Cardiac muscle cell (in vitro differentiated cells and primary cell): Measurements from ENCODE around the gene NECTIN1. TPM values are rescaled to one million over a fixed set of nuclear protein-coding genes. Genes with fewer than 3 reads are reported as not detected.

ENCODE experiments used
- DNase-seq, 2 donors: peaks; one replicate each; pipeline versions ENCODE4 v3.0.0 to v3.0.0-alpha.2; 2010 to 2017; ENCODE audit warnings: low read depth in 1 of 2, low spot score in 1 of 2
- H3K27ac ChIP-seq: fragments of 200-600 bp; sonication (generic); 2 replicates; pipeline ENCODE4 v1.5.1; 2016
- H3K27me3 ChIP-seq: fragments of 200-600 bp; sonication (generic); 2 replicates; pipeline ENCODE4 v1.6.0; 2016; ENCODE audit warnings: control low read depth
- H3K36me3 ChIP-seq: fragments of 200-600 bp; sonication (generic); 2 replicates; pipeline ENCODE4 v1.5.1; 2016; ENCODE audit warnings: control low read depth
- H3K4me1 ChIP-seq: fragments of 200-600 bp; sonication (generic); 2 replicates; pipeline ENCODE4 v1.8.1; 2017; ENCODE audit warnings: low read depth, mild to moderate bottlenecking, mixed run types
- H3K4me3 ChIP-seq: fragments of 200-600 bp; sonication (generic); 2 replicates; pipeline ENCODE4 v1.5.1; 2016; ENCODE audit warnings: mild to moderate bottlenecking
- H3K9me3 ChIP-seq: fragments of 200-600 bp; sonication (generic); 2 replicates; pipeline ENCODE4 v1.5.1; 2017; ENCODE audit warnings: low read depth, mild to moderate bottlenecking, control low read depth
- polyA plus RNA-seq: library from polyadenylated mRNA; unstranded; fragments of >200 nt; fragmentation: Nextera tagmentation; extraction: Ambion mirVana; gene quantifications from 2 replicates; pipeline ENCODE4 v1.2.1, GENCODE V29; 2016
- total RNA-seq: library from RNA; depleted of rRNA; stranded (reverse); fragments of >200 nt; gene quantifications from 2 replicates; pipeline ENCODE4 v1.2.3, GENCODE V29; 2016
- TF ChIP-seq, protein P1 (sequence below): IDR thresholded peaks from 2 replicates; pipeline ENCODE4 v1.5.1; 2012; ENCODE audit warnings: low read depth, mild to moderate bottlenecking, low read length

Gene NECTIN1
- total and polyA plus RNA-seq, 2 experiments from 2014 or later: 5.2 to 9.1 TPM

DNA sequence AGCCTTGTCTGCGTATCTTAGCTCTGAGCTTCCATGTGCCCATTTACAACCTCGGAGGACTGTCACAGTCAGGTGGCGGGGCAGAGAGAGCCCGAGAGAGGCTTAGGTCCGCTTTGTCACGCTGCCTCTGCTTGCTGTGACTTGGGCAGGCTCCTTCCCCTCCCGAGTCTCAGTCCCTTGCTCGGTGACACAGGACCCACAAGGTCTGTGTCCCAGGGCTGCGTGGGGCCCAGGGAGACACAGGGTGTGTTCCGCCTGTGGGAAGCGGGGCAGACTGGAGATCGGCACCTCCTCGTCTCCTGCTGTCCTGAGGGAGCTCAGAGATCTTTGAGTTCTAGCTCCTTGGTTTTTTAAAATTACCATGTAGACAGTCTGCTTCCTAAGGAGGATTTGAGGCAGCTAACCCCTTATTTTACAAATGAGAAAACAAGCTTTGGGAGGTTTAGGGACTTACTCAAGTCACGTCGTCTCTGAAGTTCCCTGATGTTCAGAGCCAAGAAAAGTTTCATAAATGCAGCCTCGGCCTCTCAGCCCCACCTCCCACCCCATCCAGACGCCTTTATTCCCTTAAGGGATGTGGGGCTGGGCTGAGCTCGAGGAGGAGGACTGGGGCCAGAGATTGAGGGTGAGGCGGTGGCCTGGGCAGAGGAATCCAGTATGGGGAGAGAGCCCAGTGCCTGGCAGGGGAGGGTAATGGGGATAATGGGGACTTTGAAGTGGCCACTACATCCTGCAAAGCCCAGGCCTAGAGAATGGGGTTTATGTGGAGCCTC is 103.6 kb downstream of the NECTIN1 start:
- no peak overlapping the region for H3K4me3 ChIP-seq
- H3K36me3 ChIP-seq: no peaks in the 10 kb centered on the region
- H3K4me1 ChIP-seq: no peaks in the 10 kb centered on the region
- TF ChIP-seq, protein P1, sequence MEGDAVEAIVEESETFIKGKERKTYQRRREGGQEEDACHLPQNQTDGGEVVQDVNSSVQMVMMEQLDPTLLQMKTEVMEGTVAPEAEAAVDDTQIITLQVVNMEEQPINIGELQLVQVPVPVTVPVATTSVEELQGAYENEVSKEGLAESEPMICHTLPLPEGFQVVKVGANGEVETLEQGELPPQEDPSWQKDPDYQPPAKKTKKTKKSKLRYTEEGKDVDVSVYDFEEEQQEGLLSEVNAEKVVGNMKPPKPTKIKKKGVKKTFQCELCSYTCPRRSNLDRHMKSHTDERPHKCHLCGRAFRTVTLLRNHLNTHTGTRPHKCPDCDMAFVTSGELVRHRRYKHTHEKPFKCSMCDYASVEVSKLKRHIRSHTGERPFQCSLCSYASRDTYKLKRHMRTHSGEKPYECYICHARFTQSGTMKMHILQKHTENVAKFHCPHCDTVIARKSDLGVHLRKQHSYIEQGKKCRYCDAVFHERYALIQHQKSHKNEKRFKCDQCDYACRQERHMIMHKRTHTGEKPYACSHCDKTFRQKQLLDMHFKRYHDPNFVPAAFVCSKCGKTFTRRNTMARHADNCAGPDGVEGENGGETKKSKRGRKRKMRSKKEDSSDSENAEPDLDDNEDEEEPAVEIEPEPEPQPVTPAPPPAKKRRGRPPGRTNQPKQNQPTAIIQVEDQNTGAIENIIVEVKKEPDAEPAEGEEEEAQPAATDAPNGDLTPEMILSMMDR: no peak
- no peaks in the 10 kb centered on the region for H3K27me3 ChIP-seq
- peak in 1 of 2 donors; percentile 37 for DNase-seq
- H3K9me3 ChIP-seq: no peaks in the 10 kb centered on the region
- no peak overlapping the region for H3K27ac ChIP-seq

DNA sequence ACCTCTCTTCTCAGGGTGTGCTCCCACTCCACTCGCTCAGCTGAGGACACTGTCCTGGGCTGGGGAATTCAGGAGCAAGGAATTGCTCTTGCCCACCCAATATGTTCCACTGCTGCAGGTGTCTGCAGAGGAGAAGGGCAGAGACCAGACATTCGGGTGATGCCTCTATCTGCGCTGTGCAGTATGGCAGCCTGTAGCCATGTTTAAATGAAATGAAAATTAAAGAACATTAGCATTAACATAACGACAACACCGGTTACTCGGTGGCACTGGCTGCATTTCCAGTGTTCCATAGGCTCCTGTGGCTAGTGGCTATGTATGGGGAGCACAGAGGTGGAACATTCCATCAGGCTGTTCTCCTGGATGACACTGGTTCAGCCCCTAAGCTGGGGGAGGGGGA is 104.4 kb downstream of the NECTIN1 start:
- DNase-seq: no peak
- TF ChIP-seq, protein P1: no peak
- no peaks in the 10 kb centered on the region for H3K9me3 ChIP-seq
- no peaks in the 10 kb centered on the region for H3K36me3 ChIP-seq
- no peaks in the 10 kb centered on the region for H3K4me1 ChIP-seq
- H3K4me3 ChIP-seq: no peak overlapping the region
- H3K27ac ChIP-seq: no peak overlapping the region
- H3K27me3 ChIP-seq: no peaks in the 10 kb centered on the region

DNA sequence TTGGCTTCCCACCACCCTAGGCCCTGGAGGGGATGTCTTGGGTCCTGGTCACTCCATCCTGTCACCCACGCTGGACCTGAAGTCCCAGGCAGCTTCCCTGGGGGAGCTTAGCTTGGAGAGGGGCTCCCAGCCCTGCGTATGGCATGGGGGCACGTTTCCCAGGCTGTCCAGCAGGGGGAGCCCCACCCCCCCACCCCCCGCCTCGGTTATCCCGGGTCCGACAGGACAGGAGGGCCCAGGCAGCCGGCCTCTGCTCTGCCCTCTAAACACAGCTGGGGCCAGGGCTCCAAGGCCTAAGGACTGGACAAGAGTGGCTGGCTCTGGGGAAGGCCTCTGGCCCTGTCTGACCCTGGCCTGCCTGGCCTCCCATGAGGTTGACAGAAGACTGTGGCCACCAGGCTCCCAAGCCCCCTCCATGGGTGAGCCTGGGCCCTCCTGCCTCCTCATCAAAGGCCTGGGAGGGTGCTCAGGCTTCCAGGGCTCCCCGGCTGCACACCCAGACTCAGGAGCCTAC is 104.8 kb downstream of the NECTIN1 start:
- H3K4me1 ChIP-seq: no peaks in the 10 kb centered on the region
- H3K27ac ChIP-seq: no peak overlapping the region
- no peaks in the 10 kb centered on the region for H3K36me3 ChIP-seq
- TF ChIP-seq, protein P1: peak; percentile 45
- H3K9me3 ChIP-seq: no peaks in the 10 kb centered on the region
- DNase-seq: no peak
- no peak overlapping the region for H3K4me3 ChIP-seq
- no peaks in the 10 kb centered on the region for H3K27me3 ChIP-seq

DNA sequence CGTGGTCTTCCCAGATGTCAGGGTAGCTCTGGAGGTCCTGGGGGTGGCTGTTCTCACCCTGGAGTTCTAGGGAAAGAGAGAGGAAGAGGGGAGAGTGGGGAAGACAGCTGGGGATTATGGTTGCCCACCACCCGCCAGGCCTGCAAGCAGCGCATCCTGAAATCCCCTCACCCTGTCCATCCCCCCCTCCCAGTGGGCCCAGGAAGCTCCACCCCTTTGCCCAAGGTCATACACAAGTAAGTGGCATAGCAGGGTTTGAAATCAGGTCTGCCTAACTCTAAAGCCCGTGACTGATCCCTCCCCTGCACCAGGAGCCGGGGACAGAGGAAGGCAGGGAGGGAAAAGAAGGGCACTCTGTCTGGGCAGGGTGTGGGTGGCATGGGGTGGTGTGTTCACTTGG is 105.3 kb downstream of the NECTIN1 start:
- H3K27me3 ChIP-seq: no peaks in the 10 kb centered on the region
- DNase-seq: no peak
- no peak overlapping the region for H3K4me3 ChIP-seq
- no peak overlapping the region for H3K27ac ChIP-seq
- H3K9me3 ChIP-seq: no peaks in the 10 kb centered on the region
- no peaks in the 10 kb centered on the region for H3K36me3 ChIP-seq
- TF ChIP-seq, protein P1: no peak
- no peaks in the 10 kb centered on the region for H3K4me1 ChIP-seq

DNA sequence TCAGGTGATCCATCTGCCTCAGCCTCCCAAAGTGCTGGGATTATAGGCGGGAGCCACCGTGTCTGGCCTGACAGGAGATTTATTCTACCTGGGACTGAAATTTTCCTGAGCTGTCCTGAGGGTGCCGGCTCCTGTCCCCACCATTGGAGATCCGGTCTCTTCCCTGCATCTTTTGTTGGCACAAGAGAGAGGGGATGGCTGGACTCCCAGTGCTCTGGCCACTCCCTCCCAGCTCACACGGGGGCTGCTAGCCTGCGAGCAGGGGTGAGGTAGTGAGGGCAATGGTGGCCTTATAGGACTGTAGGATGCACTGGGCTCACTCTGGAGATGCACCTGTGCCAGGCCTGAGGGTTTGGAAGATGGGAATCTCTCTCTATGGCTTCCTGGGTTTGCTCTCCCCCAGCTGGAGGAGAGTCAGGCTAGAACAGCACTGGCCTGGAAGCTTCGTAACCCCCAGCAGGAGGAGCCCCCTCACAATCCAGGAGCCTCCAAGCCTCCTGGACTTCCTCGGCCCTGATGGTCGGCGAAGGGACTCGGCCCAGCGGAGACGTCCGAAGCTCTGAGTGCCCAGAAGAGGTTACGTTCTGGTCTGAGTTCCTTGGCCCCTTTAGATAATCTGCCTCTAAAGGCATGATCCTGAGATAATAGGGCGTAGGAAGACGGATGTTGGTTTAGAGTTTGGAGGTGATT is 106.4 kb downstream of the NECTIN1 start:
- no peak overlapping the region for H3K4me3 ChIP-seq
- no peak overlapping the region for H3K27ac ChIP-seq
- no peak for DNase-seq
- TF ChIP-seq, protein P1: no peak
- H3K9me3 ChIP-seq: no peaks in the 10 kb centered on the region
- peaks cover 4% of the 10 kb centered on the region for H3K4me1 ChIP-seq
- no peaks in the 10 kb centered on the region for H3K36me3 ChIP-seq
- no peaks in the 10 kb centered on the region for H3K27me3 ChIP-seq
